ENCODE data around the gene PTGR3. TPM values are rescaled to one million over a fixed set of nuclear protein-coding genes. Genes with fewer than 3 reads are reported as not detected.

The PTGR3 gene
- total and polyA plus RNA-seq, 4 donors, result 10.1 to 22.2 (median 21.4) TPM

- Histone ChIP-seq H3K9ac (ENCODE audit: insufficient read depth in 1 of 2, low read length in 2 of 2) (no peak overlapping the region), H3K4me1 (ENCODE audit: control insufficient read depth in 5 of 5, insufficient read depth in 5 of 5, low read length in 5 of 5) (peaks cover 0 to 14% (median 0%) of the 10 kb centered on the region in 5 donors), H3K4me3 (no peak overlapping the region), H3K9me3 (ENCODE audit: control insufficient read depth in 4 of 4, insufficient read depth in 3 of 4, low read length in 3 of 4) (peaks cover 0 to 4% (median 0%) of the 10 kb centered on the region in 4 donors), H3K27ac (ENCODE audit: low read depth in 1 of 2, low read length in 1 of 2) (no peak overlapping the region), H3K27me3 (ENCODE audit: control insufficient read depth in 3 of 3, insufficient read depth in 3 of 3, low read length in 2 of 3) (no peaks in the 10 kb centered on the region), H3K36me3 (ENCODE audit: control insufficient read depth in 4 of 4, insufficient read depth in 4 of 4, low read length in 4 of 4) (no peaks in the 10 kb centered on the region)
- TF ChIP-seq CTCF (IDR thresholded peaks at IDR 0.05; ENCODE audit: control extremely low read depth, extremely low read depth), result no peak
- WGBS, 2 donors, result 83 to 88% methylated on average over 3 of the region's 3 CpGs
- ATAC-seq (ENCODE audit: insufficient read depth, low FRiP score) (no peak), DNase-seq (peak in 1 of 3 donors; percentile 7)
Measured at GRCh38 chr18:75162467-75162866, 46.5 kb downstream of the PTGR3 start.

GRCh38 chr18:75161256-75162028 lies 47.5 kb downstream of the PTGR3 start:
- H3K27ac ChIP-seq (ENCODE audit: low read depth in 1 of 2, low read length in 1 of 2), result no peak overlapping the region
- H3K27me3 ChIP-seq (ENCODE audit: control insufficient read depth in 3 of 3, insufficient read depth in 3 of 3, low read length in 2 of 3), result no peaks in the 10 kb centered on the region
- H3K36me3 ChIP-seq (ENCODE audit: control insufficient read depth in 4 of 4, insufficient read depth in 4 of 4, low read length in 4 of 4), result no peaks in the 10 kb centered on the region
- peaks cover 0 to 4% (median 0%) of the 10 kb centered on the region in 4 donors for H3K9me3 ChIP-seq (ENCODE audit: control insufficient read depth in 4 of 4, insufficient read depth in 3 of 4, low read length in 3 of 4)
- no peak overlapping the region for H3K9ac ChIP-seq (ENCODE audit: insufficient read depth in 1 of 2, low read length in 2 of 2)
- DNase-seq, result peak in 1 of 3 donors; percentile 9
- WGBS, 2 donors, result 28 to 48% methylated on average over 14 of the region's 14 CpGs
- H3K4me1 ChIP-seq (ENCODE audit: control insufficient read depth in 5 of 5, insufficient read depth in 5 of 5, low read length in 5 of 5), result peaks cover 0 to 14% (median 0%) of the 10 kb centered on the region in 5 donors
- H3K4me3 ChIP-seq, result no peak overlapping the region
- peak; percentile 81 for ATAC-seq (ENCODE audit: insufficient read depth, low FRiP score)
- no peak for TF ChIP-seq CTCF (IDR thresholded peaks at IDR 0.05; ENCODE audit: control extremely low read depth, extremely low read depth)

GRCh38 chr18:75160364-75160763 lies 48.6 kb downstream of the PTGR3 start:
- 54 to 73% methylated on average over 13 of the region's 13 CpGs for WGBS, 2 donors
- no peak overlapping the region for H3K4me3 ChIP-seq
- peaks cover 0 to 4% (median 0%) of the 10 kb centered on the region in 4 donors for H3K9me3 ChIP-seq (ENCODE audit: control insufficient read depth in 4 of 4, insufficient read depth in 3 of 4, low read length in 3 of 4)
- no peaks in the 10 kb centered on the region for H3K27me3 ChIP-seq (ENCODE audit: control insufficient read depth in 3 of 3, insufficient read depth in 3 of 3, low read length in 2 of 3)
- ATAC-seq (ENCODE audit: insufficient read depth, low FRiP score), result no peak
- H3K36me3 ChIP-seq (ENCODE audit: control insufficient read depth in 4 of 4, insufficient read depth in 4 of 4, low read length in 4 of 4), result no peaks in the 10 kb centered on the region
- H3K9ac ChIP-seq (ENCODE audit: insufficient read depth in 1 of 2, low read length in 2 of 2), result no peak overlapping the region
- H3K4me1 ChIP-seq (ENCODE audit: control insufficient read depth in 5 of 5, insufficient read depth in 5 of 5, low read length in 5 of 5), result peaks cover 0 to 14% (median 0%) of the 10 kb centered on the region in 5 donors
- TF ChIP-seq CTCF (IDR thresholded peaks at IDR 0.05; ENCODE audit: control extremely low read depth, extremely low read depth), result no peak
- no peak overlapping the region for H3K27ac ChIP-seq (ENCODE audit: low read depth in 1 of 2, low read length in 1 of 2)
- DNase-seq, result peak; percentile 26 to 46 (median 35)

Measured in lung (tissue), 12 donors.